MCF 10A (cell line): ENCODE results near the gene UBTF. TPM values are rescaled to one million over a fixed set of nuclear protein-coding genes. Genes with fewer than 3 reads are reported as not detected.

Experiments used
- BruUV-seq: library from RNA; stranded (reverse); fragments of 400-500 nt; replicated peaks from 2 replicates; lab custom pipeline; 2021; lab: Mats Ljungman, UMichigan
- CTCF ChIA-PET: fragments of 300-600 bp; sonication (Branson Sonifier 250); formaldehyde crosslinking; extraction: SDS; loops from one replicate; lab custom pipeline; 2021; ENCODE audit warnings: antibody characterized with exemption, inconsistent platforms; lab: Yijun Ruan, JAX
- POLR2A ChIA-PET: fragments of 300-600, 350-650 bp; sonication (Branson Sonifier 250); formaldehyde crosslinking; extraction: SDS; loops from one replicate; lab custom pipeline; 2020; ENCODE audit warnings: antibody characterized with exemption, inconsistent platforms; lab: Yijun Ruan, JAX
- DNase-seq: peaks from one replicate; pipeline ENCODE4 v3.0.0-alpha.2; 2018; ENCODE audit not compliant: unreplicated experiment
- H3K27ac Mint-ChIP-seq: one replicate; pipeline ENCODE4 v1.8.0; 2022; ENCODE audit warnings: mild to moderate bottlenecking, low read depth, mixed read lengths; ENCODE audit not compliant: unreplicated experiment
- H3K27me3 Mint-ChIP-seq: one replicate; pipeline ENCODE4 v1.8.0; 2022; ENCODE audit warnings: mixed read lengths; ENCODE audit not compliant: insufficient read depth, unreplicated experiment
- H3K36me3 Mint-ChIP-seq: one replicate; pipeline ENCODE4 v1.8.0; 2022; ENCODE audit warnings: mild to moderate bottlenecking, moderate library complexity, mixed read lengths; ENCODE audit not compliant: insufficient read depth, unreplicated experiment
- H3K4me1 Mint-ChIP-seq: one replicate; pipeline ENCODE4 v1.8.0; 2022; ENCODE audit warnings: mixed read lengths; ENCODE audit not compliant: insufficient read depth, unreplicated experiment
- H3K4me3 Mint-ChIP-seq: one replicate; pipeline ENCODE4 v1.8.0; 2022; ENCODE audit warnings: mild to moderate bottlenecking, moderate library complexity, mixed read lengths; ENCODE audit not compliant: unreplicated experiment
- H3K9me3 Mint-ChIP-seq: one replicate; pipeline ENCODE4 v1.8.0; 2022; ENCODE audit warnings: mixed read lengths; ENCODE audit not compliant: unreplicated experiment
- intact Hi-C: fragments of 100-400 bp; cut with micrococcal nuclease; formaldehyde crosslinking; loops from 2 replicates; pipeline ENCODE4 v1.14.1; 2022
- total RNA-seq: library from RNA; stranded (reverse); gene quantifications from 2 replicates; pipeline ENCODE4 v1.2.3, GENCODE V29; 2022
- TF ChIP-seq, protein P1 (sequence below): fragments of 200-600 bp; IDR thresholded peaks from one replicate; pipeline ENCODE4 v1.8.0; 2022; ENCODE audit warnings: antibody characterized with exemption, mild to moderate bottlenecking; ENCODE audit not compliant: unreplicated experiment

The UBTF gene
- total RNA-seq, 1 experiment from 2014 or later = 79.7 TPM

- intact Hi-C loops = no loop called here
- no peaks in the 10 kb centered on the region for H3K27me3 Mint-ChIP-seq
- H3K36me3 Mint-ChIP-seq = peaks cover 52% of the 10 kb centered on the region
- H3K4me3 Mint-ChIP-seq = peak overlapping the region; percentile 100
- no peak overlapping the region for H3K27ac Mint-ChIP-seq
- DNase-seq = no peak
- no peaks in the 10 kb centered on the region for H3K9me3 Mint-ChIP-seq
- no TSS peak for BruUV-seq
- peaks cover 17% of the 10 kb centered on the region for H3K4me1 Mint-ChIP-seq
- ChIA-PET POLR2A (interaction anchor here (0.6 to 4.8 kb wide), 5 partner anchors 11 to 142 kb away, joined by 3 to 51 read pairs (median 4); partner anchors contain the start of genes ATXN7L3 and UBTF), CTCF (interaction anchor here (0.6 to 0.7 kb wide), 3 partner anchors 14 to 36 kb away, joined by 3 to 4 read pairs (median 3); no protein-coding TSS in a partner anchor)
- TF ChIP-seq, protein P1, sequence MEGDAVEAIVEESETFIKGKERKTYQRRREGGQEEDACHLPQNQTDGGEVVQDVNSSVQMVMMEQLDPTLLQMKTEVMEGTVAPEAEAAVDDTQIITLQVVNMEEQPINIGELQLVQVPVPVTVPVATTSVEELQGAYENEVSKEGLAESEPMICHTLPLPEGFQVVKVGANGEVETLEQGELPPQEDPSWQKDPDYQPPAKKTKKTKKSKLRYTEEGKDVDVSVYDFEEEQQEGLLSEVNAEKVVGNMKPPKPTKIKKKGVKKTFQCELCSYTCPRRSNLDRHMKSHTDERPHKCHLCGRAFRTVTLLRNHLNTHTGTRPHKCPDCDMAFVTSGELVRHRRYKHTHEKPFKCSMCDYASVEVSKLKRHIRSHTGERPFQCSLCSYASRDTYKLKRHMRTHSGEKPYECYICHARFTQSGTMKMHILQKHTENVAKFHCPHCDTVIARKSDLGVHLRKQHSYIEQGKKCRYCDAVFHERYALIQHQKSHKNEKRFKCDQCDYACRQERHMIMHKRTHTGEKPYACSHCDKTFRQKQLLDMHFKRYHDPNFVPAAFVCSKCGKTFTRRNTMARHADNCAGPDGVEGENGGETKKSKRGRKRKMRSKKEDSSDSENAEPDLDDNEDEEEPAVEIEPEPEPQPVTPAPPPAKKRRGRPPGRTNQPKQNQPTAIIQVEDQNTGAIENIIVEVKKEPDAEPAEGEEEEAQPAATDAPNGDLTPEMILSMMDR = no peak
These were observed 30.7 kb downstream of the UBTF start for GRCh38 chr17:44188576-44189403.

- CTCF ChIA-PET = interaction anchor here (0.6 to 2.8 kb wide), 6 partner anchors 10 to 72 kb away, joined by 3 to 17 read pairs (median 4); no protein-coding TSS in a partner anchor
- H3K4me1 Mint-ChIP-seq = peaks cover 17% of the 10 kb centered on the region
- no peaks in the 10 kb centered on the region for H3K27me3 Mint-ChIP-seq
- TF ChIP-seq, protein P1 = no peak
- no TSS peak for BruUV-seq
- peak; percentile 29 for DNase-seq
- no peaks in the 10 kb centered on the region for H3K9me3 Mint-ChIP-seq
- intact Hi-C loops = no loop called here
- POLR2A ChIA-PET = interaction anchor here (0.6 to 4.8 kb wide), 30 partner anchors 11 to 960 kb away, joined by 3 to 51 read pairs (median 6); partner anchors contain the start of genes ASB16, ATXN7L3, G6PC3 and GRN
- peaks cover 46% of the 10 kb centered on the region for H3K36me3 Mint-ChIP-seq
- peak overlapping the region; percentile 100 for H3K4me3 Mint-ChIP-seq
- peak overlapping the region; percentile 99 for H3K27ac Mint-ChIP-seq
These were observed 32.2 kb downstream of the UBTF start for GRCh38 chr17:44187131-44187899.

GRCh38 chr17:44186307-44187130 is 33.0 kb downstream of the UBTF start, which contains the start of gene TMUB2:
TMUB2 (plus strand) TSS chr17:44186972; CDS start chr17:44187709, 737 bp downstream.
- POLR2A ChIA-PET = interaction anchor here (0.5 to 4.8 kb wide), 35 partner anchors 9 to 1518 kb away, joined by 3 to 51 read pairs (median 6); partner anchors contain the start of genes ASB16, ATXN7L3, G6PC3 and GRN
- DNase-seq = peak; percentile 98
- H3K4me1 Mint-ChIP-seq = peaks cover 17% of the 10 kb centered on the region
- H3K36me3 Mint-ChIP-seq = peaks cover 49% of the 10 kb centered on the region
- intact Hi-C loops = loop anchor here (1.0 kb wide), 1 partner anchor 32 kb away; no protein-coding TSS in a partner anchor
- CTCF ChIA-PET = interaction anchor here (0.7 to 2.8 kb wide), 8 partner anchors 9 to 445 kb away, joined by 3 to 17 read pairs (median 4); no protein-coding TSS in a partner anchor
- no peaks in the 10 kb centered on the region for H3K27me3 Mint-ChIP-seq
- TSS peak; percentile 61 for BruUV-seq
- peak within 1 kb of the TSS; percentile 99 for H3K27ac Mint-ChIP-seq
- peak within 1 kb of the TSS; percentile 100 for H3K4me3 Mint-ChIP-seq
- TF ChIP-seq, protein P1 = no peak
- no peaks in the 10 kb centered on the region for H3K9me3 Mint-ChIP-seq
